HL-60/S4 (cell line): ENCODE measurements around the gene ANKRD53.

Experiments
- in situ Hi-C: fragments of 300-500 bp; cut with MboI; formaldehyde crosslinking; loops from 2 replicates; pipeline ENCODE4 v1.14.3; 2022; ENCODE audit warnings: low sequenced_read_pairs

The ANKRD53 gene

GRCh38 chr2:70942396-70943204 lies 35.8 kb upstream of the ANKRD53 start:
- in situ Hi-C loops = loop anchor here (10.0 to 25.0 kb wide), 4 partner anchors 68 to 630 kb away; partner anchors contain the start of genes FAM136A and FIGLA

DNA sequence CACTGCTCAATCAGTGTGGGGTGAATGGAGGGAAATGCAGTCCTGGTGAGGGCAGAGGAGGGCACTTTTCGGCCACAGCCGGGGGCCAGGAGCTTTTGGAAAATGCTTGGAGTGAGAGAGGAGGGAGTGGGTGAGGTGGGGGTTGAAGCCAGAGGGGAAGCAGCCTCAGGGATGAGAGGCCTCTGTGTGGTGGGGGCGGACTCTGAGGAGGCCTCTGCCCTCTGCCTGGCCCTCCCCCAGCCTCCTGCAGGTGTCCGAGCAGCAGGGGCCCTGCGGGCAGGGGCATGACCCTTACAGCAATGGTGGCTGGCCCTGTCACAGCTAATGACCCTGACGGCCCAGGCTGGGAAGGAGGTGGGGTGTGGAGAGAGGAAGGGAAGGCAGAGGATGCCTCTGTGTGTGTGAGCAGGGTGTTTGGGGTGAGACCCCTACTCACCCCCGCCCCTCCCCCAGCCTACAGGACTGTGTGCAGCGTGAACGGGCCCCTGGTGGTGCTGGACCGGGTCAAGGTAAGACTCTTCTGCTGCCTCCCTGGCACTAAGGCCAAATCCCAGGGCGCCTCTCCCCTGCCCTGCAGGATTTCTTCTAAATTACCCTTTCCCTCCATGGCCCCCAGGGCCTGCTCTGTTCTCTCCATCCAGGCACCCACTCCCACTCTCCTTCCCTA lies 35.1 kb upstream of the ANKRD53 start:
- in situ Hi-C loops = loop anchor here (10.0 to 25.0 kb wide), 4 partner anchors 69 to 631 kb away; partner anchors contain the start of genes FAM136A and FIGLA

DNA sequence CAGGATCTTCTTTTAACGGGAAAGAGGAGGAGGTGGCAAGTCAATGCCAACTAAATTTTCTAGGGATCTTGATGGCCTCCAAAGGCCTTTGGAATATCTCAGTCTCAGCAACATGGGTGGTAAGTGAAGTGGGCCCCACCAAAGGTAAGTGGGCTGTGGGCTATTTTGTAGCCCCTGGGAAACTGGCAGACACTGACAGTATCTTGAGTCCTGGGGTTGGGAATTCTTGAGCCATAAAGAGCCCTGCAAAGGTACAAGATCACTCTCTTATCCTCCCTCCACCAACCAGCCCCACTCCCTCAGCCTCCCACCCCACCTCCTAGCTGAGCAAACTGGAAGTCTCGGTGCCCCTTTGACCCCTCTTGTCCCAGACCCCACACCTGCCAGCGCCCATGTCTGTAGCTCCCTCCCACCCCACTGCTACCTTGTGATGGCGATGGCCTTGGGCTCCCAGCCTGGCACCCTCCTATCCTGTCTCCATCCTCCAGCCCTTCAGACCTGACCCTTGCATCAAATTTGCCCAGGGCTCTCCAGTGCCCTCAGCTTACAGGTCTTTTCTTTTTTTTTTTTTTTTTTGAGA lies 34.2 kb upstream of the ANKRD53 start:
- in situ Hi-C loops = loop anchor here (10.0 to 25.0 kb wide), 4 partner anchors 69 to 632 kb away; partner anchors contain the start of genes FAM136A and FIGLA

GRCh38 chr2:70946832-70947442 lies 31.5 kb upstream of the ANKRD53 start:
- in situ Hi-C loops = loop anchor here (10.0 to 25.0 kb wide), 4 partner anchors 72 to 635 kb away; partner anchors contain the start of genes FAM136A and FIGLA

DNA sequence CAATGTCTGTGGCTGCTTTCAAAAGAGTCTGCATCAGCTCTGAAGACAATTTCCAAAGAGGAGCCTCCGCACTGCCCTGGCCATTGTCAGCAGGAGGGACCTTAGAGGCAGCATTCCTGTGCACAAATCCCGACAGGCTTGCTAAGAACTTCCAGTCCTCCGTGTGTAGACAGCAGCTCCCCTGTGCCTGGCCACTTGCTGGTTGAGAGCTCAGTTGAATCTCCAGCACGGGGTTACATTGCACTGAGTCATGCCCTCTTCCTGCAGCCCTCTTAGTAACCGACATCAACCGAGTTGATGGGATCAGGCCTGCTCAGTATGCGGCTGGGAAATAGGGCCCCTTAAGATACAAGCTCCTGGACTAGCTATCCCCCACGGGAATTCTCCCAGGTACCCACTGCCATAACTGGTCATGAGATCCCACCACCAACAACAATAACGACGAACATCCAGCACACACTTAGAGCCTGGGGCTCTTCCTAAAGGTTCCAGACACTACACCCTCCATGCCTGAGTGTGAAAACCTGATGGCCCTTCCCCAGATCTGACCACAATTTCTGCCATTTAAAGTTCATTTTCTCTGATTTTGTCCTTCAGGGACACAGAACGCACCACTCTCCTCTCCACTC lies 30.8 kb upstream of the ANKRD53 start:
- in situ Hi-C loops = loop anchor here (10.0 to 25.0 kb wide), 4 partner anchors 73 to 635 kb away; partner anchors contain the start of genes FAM136A and FIGLA

DNA sequence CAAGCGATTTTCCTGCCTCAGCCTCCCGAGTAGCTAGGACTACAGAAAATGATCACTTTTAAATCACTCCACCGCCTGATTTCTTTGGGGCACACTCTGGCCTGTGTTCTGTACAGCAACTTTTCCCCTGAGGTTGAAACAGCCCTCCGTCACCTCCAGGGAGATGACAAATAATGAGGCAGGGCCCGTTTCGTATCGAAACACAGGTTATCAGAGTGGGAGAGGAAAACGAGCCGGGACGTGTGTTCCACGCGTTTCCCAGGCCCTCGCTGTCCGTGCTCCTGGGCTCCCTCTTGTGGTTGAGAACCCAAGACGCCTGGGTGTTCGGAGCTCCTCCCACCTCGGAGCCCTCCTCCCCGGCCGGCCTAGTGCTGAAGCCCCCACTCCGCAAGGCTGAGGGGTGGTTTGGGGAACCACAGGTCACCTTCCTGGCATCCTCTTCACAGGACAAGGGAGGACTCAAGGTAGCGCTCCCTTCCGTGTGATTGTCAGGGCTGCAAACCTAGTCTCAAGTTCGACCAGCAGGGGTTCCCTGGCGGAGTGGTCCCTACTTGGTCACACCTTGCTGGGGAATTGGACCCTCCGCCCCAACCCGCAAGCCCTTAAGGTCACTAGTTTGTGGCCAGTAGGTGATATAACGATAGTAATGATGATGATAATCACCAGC lies 30.0 kb upstream of the ANKRD53 start:
- in situ Hi-C loops = loop anchor here (10.0 to 25.0 kb wide), 4 partner anchors 74 to 636 kb away; partner anchors contain the start of genes FAM136A and FIGLA

GRCh38 chr2:70949086-70949485 lies 29.3 kb upstream of the ANKRD53 start:
- in situ Hi-C loops = loop anchor here (10.0 to 25.0 kb wide), 4 partner anchors 74 to 637 kb away; partner anchors contain the start of genes FAM136A and FIGLA

- in situ Hi-C loops = no loop called here
These were observed 23.5 kb upstream of the ANKRD53 start for GRCh38 chr2:70954886-70955285.

- in situ Hi-C loops = no loop called here
These were observed 22.3 kb upstream of the ANKRD53 start for GRCh38 chr2:70956141-70956540.

DNA sequence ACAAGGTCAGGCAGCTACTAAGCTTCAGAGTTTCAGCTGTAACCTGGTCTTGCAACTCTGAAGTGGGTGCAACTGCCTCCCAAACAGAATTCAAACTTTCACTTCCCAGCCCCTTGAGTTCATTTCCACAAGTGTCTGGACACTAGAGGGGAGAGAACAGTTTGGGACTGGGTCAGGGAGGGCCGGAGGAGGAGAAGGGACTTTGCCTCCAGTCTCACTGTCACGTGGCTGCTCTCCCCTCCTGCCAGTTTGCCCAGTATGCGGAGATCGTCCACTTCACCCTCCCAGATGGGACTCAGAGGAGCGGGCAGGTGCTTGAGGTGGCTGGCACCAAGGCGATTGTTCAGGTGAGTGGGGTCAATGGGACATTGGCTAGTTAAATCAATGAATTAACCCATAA lies 20.6 kb upstream of the ANKRD53 start:
- in situ Hi-C loops = no loop called here

DNA sequence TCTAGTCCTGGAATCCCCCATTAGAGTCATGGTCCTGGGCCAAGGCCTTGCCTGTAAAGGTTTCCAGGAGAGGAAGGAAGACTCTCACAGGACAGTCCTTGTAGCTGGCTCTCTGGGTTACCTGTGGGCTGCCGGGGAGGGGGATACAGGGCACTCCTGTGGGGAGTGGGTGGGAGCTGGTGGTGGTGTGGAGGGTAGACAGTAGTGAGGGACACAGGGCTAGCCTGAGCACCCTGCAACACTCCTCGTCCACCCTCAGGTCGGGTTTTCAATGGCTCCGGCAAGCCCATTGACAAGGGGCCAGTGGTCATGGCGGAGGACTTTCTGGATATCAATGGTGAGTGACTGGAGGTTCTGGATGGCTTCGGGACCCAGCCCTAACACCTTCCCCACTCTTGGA lies 19.7 kb upstream of the ANKRD53 start:
- in situ Hi-C loops = no loop called here

GRCh38 chr2:70959271-70959761 lies 19.1 kb upstream of the ANKRD53 start:
- in situ Hi-C loops = no loop called here

- in situ Hi-C loops = no loop called here
These were observed 18.3 kb upstream of the ANKRD53 start for GRCh38 chr2:70959851-70960832.

- in situ Hi-C loops = no loop called here
These were observed 17.4 kb upstream of the ANKRD53 start for GRCh38 chr2:70960833-70961647.

DNA sequence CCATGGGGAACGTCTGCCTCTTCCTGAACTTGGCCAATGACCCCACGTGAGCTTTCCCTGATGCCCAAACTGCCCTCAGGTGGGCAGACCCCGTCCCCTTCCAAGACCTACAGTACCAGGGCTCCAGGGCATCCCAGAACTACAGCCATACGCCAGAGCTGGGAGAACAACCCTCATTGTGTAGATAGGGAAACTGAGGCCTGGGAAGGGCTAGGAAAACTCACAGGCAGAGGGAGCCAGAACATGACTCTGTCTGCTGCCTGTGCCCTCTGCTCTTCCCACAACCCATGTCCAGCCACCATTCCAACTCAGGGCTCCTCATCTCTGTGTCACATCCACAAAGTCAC lies 16.8 kb upstream of the ANKRD53 start:
- in situ Hi-C loops = no loop called here

- in situ Hi-C loops = no loop called here
These were observed 16.1 kb upstream of the ANKRD53 start for GRCh38 chr2:70962211-70962884.
